ENCODE results near the gene BLVRB. TPM values are rescaled to one million over a fixed set of nuclear protein-coding genes. Genes with fewer than 3 reads are reported as not detected.
"Not testable (repeated sequence)": the region's sequence is repeated elsewhere in the genome, so short reads cannot be mapped to it uniquely, and the experiment has no call there.

The BLVRB gene
- total RNA-seq, 1 donor from 2014 or later = 132 TPM

DNA sequence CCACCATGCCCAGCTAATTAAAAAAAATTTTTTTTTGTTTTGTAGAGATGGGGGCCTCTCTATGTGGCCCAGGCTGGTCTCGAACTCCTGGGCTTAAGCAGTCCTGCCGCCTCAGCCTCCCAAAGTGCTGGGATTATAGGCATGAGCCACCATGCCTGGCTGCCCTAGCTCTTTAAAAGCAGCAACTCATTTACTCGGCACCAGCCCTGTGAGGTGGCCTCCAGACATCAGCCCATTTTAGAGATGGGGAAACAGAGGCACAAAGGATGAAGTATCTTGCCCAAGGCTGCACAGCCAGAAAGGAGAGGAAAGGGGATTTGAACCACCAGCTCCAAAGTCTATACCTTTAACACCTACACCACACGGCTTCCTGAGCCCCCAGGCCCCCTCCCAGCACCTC lies 52.7 kb downstream of the BLVRB start:
- intact Hi-C loops (cut with DNase I) = no loop called here
- peaks cover 31% of the 10 kb centered on the region for H3K4me1 ChIP-seq
- no peak for ATAC-seq
- H3K36me3 ChIP-seq = no peaks in the 10 kb centered on the region
- TF ChIP-seq, protein P1, sequence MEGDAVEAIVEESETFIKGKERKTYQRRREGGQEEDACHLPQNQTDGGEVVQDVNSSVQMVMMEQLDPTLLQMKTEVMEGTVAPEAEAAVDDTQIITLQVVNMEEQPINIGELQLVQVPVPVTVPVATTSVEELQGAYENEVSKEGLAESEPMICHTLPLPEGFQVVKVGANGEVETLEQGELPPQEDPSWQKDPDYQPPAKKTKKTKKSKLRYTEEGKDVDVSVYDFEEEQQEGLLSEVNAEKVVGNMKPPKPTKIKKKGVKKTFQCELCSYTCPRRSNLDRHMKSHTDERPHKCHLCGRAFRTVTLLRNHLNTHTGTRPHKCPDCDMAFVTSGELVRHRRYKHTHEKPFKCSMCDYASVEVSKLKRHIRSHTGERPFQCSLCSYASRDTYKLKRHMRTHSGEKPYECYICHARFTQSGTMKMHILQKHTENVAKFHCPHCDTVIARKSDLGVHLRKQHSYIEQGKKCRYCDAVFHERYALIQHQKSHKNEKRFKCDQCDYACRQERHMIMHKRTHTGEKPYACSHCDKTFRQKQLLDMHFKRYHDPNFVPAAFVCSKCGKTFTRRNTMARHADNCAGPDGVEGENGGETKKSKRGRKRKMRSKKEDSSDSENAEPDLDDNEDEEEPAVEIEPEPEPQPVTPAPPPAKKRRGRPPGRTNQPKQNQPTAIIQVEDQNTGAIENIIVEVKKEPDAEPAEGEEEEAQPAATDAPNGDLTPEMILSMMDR (IDR thresholded peaks at IDR 0.05) = no peak
- peak overlapping the region; percentile 36 for H3K27ac ChIP-seq
- peak overlapping the region; percentile 40 for H3K4me3 ChIP-seq
- no peaks in the 10 kb centered on the region for H3K27me3 ChIP-seq
- no peak for DNase-seq
- H3K9me3 ChIP-seq = no peaks in the 10 kb centered on the region

DNA sequence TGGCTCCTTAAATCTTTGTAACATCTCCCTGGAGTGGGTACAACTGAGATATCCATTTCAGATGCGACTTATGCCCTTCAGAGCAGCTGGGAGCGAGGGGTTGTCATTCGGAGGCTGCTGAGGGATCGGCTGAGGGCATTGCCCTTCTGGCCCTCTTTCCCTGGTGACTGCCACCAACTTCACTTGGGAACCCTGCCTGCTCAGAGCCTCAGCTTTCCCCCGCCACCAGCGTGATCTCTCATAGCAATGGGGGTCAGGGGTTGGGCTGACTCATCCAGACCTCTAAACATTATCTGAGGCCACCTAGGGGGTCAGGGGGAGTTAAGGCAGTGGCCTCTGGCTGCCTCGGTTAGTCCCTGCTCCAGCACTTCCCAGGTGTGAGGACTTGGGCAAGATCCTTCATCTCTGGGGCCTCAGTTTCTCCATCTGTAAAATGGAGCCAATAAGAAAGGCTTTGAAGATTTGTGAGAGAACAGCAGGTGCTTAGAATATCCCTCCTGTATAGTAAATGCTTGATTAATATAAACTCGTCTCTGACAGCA lies 53.5 kb downstream of the BLVRB start:
- no peak for DNase-seq
- H3K36me3 ChIP-seq = no peaks in the 10 kb centered on the region
- ATAC-seq = no peak
- H3K9me3 ChIP-seq = no peaks in the 10 kb centered on the region
- TF ChIP-seq, protein P1 (IDR thresholded peaks at IDR 0.05) = no peak
- H3K27me3 ChIP-seq = no peaks in the 10 kb centered on the region
- peak overlapping the region; percentile 72 for H3K27ac ChIP-seq
- peaks cover 23% of the 10 kb centered on the region for H3K4me1 ChIP-seq
- H3K4me3 ChIP-seq = peak overlapping the region; percentile 40
- intact Hi-C loops (cut with DNase I) = no loop called here

DNA sequence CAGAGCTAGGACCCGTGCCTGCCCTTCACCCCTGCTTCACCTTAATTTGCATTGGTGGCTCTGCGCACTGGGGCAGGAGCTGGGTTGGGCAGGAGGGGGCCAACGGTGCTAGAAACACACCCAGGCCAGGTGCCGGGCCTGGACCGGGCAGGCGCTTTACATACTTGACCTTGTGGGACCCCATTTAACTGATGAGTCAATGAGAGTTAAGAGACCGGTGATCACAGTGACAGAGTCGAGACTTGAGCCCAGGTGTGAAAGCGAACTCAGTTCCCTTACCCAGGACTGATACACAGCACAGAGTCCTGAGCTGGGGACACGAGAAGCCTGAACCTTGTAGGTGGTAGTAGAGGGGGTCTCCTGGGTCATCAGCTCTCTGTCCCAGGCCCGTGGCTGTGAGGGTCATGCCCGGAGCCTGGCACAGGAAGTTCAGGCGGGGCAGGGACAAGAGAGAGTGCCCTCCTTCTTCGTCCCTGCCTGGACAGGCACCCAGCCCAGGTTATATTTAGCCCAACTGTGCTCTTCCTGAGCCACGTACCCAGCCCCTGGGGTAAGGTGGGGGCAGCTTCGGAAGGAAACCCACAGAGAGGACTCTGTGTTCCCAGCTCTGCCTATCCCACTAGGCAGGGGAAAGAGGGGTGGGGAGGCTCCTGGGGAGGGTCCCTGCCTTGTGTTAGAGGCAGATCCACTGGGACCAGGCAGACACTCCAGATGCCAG lies 54.3 kb downstream of the BLVRB start:
- TF ChIP-seq, protein P1 (IDR thresholded peaks at IDR 0.05) = no peak
- no peak for DNase-seq

DNA sequence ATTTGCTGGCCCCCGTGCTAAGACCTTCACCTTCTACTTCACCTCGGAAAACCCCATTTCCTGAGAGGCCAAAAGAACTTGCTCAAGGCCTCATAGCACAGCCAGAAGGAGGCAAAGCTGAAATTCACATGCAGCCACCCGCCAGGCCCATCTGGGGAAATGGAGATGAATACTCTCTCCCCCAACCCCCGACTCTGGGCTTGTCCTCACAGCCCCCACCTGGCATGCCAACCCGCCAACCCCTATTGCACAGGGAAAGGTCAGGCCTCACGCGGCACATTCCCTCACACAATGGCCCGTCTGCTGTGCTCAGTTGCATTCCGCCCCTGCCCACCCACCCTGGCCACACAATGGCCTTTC lies 55.5 kb downstream of the BLVRB start:
- TF ChIP-seq, protein P1 (IDR thresholded peaks at IDR 0.05) = no peak
- DNase-seq (no peak), ATAC-seq (no peak)
- intact Hi-C loops (cut with DNase I) = no loop called here
- Histone ChIP-seq H3K36me3 (no peaks in the 10 kb centered on the region), H3K4me1 (peaks cover 5% of the 10 kb centered on the region), H3K27me3 (no peaks in the 10 kb centered on the region), H3K9me3 (no peaks in the 10 kb centered on the region), H3K4me3 (no peak overlapping the region), H3K27ac (no peak overlapping the region)

More for the DNA sequence above, 54.3 kb downstream of the BLVRB start:
- Histone ChIP-seq H3K9me3 (no peaks in the 10 kb centered on the region), H3K4me3 (peak overlapping the region; percentile 40), H3K4me1 (peaks cover 15% of the 10 kb centered on the region), H3K27ac (peak overlapping the region; percentile 72), H3K36me3 (no peaks in the 10 kb centered on the region), H3K27me3 (no peaks in the 10 kb centered on the region)
- ATAC-seq = peak; percentile 66
- intact Hi-C loops (cut with DNase I) = no loop called here

DNA sequence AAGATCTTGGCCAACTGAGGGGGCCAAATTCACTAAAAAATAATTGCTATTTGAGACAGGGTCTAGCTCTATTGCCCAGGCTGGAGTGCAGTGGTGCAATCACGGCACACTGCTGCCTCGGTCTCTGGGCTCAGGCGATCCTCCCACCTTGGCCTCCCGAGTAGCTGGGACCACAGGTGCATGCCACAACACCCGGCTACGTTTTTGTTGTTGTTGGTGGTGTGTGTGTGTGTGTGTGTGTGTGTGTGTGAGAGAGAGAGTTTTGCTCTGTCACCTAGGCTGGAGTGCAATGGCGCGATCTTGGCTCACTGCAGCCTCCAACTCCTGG lies 57.0 kb downstream of the BLVRB start:
- H3K27ac ChIP-seq; intact Hi-C loops (cut with DNase I); DNase-seq; H3K36me3 ChIP-seq; H3K4me3 ChIP-seq; H3K27me3 ChIP-seq; H3K9me3 ChIP-seq; H3K4me1 ChIP-seq; ATAC-seq: not testable (repeated sequence)

DNA sequence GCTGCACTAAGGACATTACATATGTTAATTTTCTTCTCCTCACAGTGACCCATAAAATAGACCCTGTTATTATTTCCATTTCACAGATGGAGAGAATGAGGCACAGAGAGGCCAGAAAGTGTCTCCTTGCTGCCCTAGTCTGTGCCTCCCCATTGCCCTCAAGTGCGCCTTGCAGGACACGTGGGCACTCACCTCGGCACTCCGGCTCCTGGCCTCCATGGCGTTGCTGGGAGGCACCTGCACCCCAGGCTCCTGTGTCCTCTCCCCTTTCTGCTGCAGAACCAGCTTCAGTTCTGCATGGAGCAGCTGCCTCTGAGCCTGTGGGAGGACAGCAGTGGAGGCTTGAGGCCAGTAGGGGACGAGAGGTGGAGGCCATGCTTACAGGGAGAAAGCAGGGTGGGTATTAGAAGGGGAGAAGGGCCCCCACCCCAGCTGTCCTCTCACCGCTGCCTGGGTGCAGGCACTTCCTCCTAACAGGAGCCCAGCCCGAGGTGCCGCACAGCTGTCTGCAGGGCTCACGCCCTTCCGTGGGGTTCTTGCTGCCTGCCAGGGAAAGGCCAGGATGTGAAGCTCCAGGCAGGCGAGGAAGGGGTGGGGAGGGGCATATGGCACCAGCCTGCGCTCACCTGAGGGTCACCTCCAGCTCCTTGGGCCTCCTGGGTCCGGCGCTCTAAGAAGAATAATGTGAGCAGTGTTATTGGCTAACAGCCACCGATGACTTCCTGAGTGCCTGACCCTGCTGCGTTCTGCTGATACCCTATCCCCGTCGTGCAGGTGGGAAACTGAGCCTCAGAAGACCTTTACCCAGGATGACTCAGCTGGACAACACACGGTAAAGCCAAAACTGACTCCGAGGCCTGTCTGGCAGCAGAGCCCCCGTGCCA lies 57.6 kb downstream of the BLVRB start:
- Histone ChIP-seq H3K27ac (no peak overlapping the region), H3K36me3 (no peaks in the 10 kb centered on the region), H3K9me3 (no peaks in the 10 kb centered on the region), H3K4me1 (peaks cover 4% of the 10 kb centered on the region), H3K4me3 (no peak overlapping the region), H3K27me3 (no peaks in the 10 kb centered on the region)
- intact Hi-C loops (cut with DNase I) = no loop called here
- TF ChIP-seq, protein P1 (IDR thresholded peaks at IDR 0.05) = no peak
- DNase-seq (no peak), ATAC-seq (no peak)
